K562 (cell line): ENCODE measurements around the gene ABHD14A. TPM values are rescaled to one million over a fixed set of nuclear protein-coding genes. Genes with fewer than 3 reads are reported as not detected.

Experiments used
- ATAC-seq: fragments of 200-7000 bp; cut with Tn5 transposase; 3 replicates; pipeline ENCODE4 v1.9.1; 2020; ENCODE audit warnings: moderate library complexity
- BruUV-seq: library from RNA; stranded (reverse); fragments of 400-500 nt; replicated peaks from 2 replicates; lab custom pipeline; 2021; lab: Mats Ljungman, UMichigan
- CTCF ChIA-PET: fragments of 300-600 bp; formaldehyde crosslinking; extraction: SDS; loops from one replicate; lab custom pipeline; 2021; ENCODE audit warnings: low intra/inter-chr PET ratio; lab: Yijun Ruan, JAX
- POLR2A ChIA-PET: fragments of 300-600, 350-650 bp; sonication (Branson Sonifier 250); formaldehyde crosslinking; extraction: SDS; loops from one replicate; lab custom pipeline; 2021; ENCODE audit warnings: antibody characterized with exemption, inconsistent platforms; lab: Yijun Ruan, JAX
- DNase-seq, 4 experiments: peaks; one replicate each; pipeline versions ENCODE4 v3.0.0 to v3.0.0-alpha.2; 2011 to 2018; ENCODE audit warnings: low spot score in 3 of 4, mixed read lengths in 3 of 4; ENCODE audit errors: extremely low read depth in 1 of 4
- FAIRE-seq: peaks from 2 replicates; lab custom pipeline; 2011; peaks lifted over from hg19 to GRCh38; lab: Jason Lieb, UNC
- H2AFZ ChIP-seq: 2 replicates; pipeline ENCODE4 v1.6.0; 2011; ENCODE audit warnings: low read depth, low read length, control low read depth, inconsistent platforms
- H3K27ac ChIP-seq: fragments of 200-600 bp; 3 replicates; pipeline ENCODE4 v1.8.0; 2011; ENCODE audit warnings: low read depth, mild to moderate bottlenecking, control low read depth, inconsistent platforms, low read length, moderate library complexity, mixed read lengths; ENCODE audit errors: extremely low read depth
- H3K27me3 ChIP-seq, 2 experiments: fragments of 300-600 bp in 1 of 2; 2 replicates in 1 of 2; 3 replicates in 1 of 2; pipeline versions ENCODE4 v1.6.0 to v1.8.0; 2011; ENCODE audit warnings: inconsistent platforms in 2 of 2, low read length in 2 of 2, mild to moderate bottlenecking in 1 of 2, mixed read lengths in 1 of 2, moderate library complexity in 1 of 2; ENCODE audit not compliant: control insufficient read depth in 2 of 2, insufficient read depth in 2 of 2
- H3K36me3 ChIP-seq: fragments of 300-600 bp; 3 replicates; pipeline ENCODE4 v1.8.0; 2011; ENCODE audit warnings: mild to moderate bottlenecking, low read length, inconsistent platforms; ENCODE audit not compliant: control insufficient read depth, insufficient read depth
- H3K4me1 ChIP-seq, 2 experiments: fragments of 200-600 bp in 1 of 2; replicated peaks in 1 of 2; 2 replicates in 1 of 2; 3 replicates in 1 of 2; pipeline versions ENCODE4 v1.5.1 to v1.8.0; 2011; ENCODE audit warnings: inconsistent platforms in 2 of 2, low read length in 2 of 2, mild to moderate bottlenecking in 1 of 2, mixed read lengths in 1 of 2, moderate library complexity in 1 of 2; ENCODE audit not compliant: control insufficient read depth in 2 of 2, insufficient read depth in 2 of 2
- H3K4me2 ChIP-seq: 2 replicates; pipeline ENCODE4 v1.6.1; 2011; ENCODE audit warnings: low read length, control low read depth, inconsistent platforms, mixed read lengths; ENCODE audit not compliant: insufficient read depth
- H3K4me3 ChIP-seq: fragments of 200-600 bp; sonication (generic), shearing (Covaris generic); 2 replicates; pipeline ENCODE4 v1.5.1; 2016; ENCODE audit warnings: control low read depth, inconsistent platforms
- H3K79me2 ChIP-seq: fragments of 200-600 bp; 3 replicates; pipeline ENCODE4 v1.8.0; 2011; ENCODE audit warnings: low read length, inconsistent platforms; ENCODE audit not compliant: control insufficient read depth, insufficient read depth
- H3K9ac ChIP-seq, 2 experiments: 2 replicates each; pipeline versions ENCODE4 v1.6.0 to v1.6.1; 2011; ENCODE audit warnings: low read depth in 2 of 2, low read length in 2 of 2, control low read depth in 1 of 2, inconsistent platforms in 1 of 2, mild to moderate bottlenecking in 1 of 2, mixed read lengths in 1 of 2; ENCODE audit not compliant: insufficient read depth in 1 of 2
- H3K9me1 ChIP-seq: one replicate; pipeline ENCODE4 v1.6.0; 2011; ENCODE audit warnings: inconsistent platforms, mild to moderate bottlenecking, low read length, moderate library complexity; ENCODE audit not compliant: control insufficient read depth, insufficient read depth
- H3K9me3 ChIP-seq: replicated peaks from 2 replicates; pipeline ENCODE4 v1.5.1; 2011; ENCODE audit warnings: low read depth, low read length, inconsistent platforms; ENCODE audit not compliant: control insufficient read depth, insufficient read depth
- H4K20me1 ChIP-seq: replicated peaks from 2 replicates; pipeline ENCODE4 v1.6.1; 2011; ENCODE audit warnings: low read length, inconsistent platforms, mixed read lengths; ENCODE audit not compliant: control insufficient read depth, insufficient read depth
- CBFA2T3 ChIP-seq: fragments of 450-650 bp; IDR thresholded peaks from 2 replicates; pipeline ENCODE4 v1.6.1; 2017
- CCAR2 ChIP-seq: fragments of 200-400 bp; formaldehyde crosslinking; IDR thresholded peaks from 2 replicates; pipeline ENCODE4 v1.6.1; 2017; ENCODE audit warnings: mild to moderate bottlenecking, low read depth, low read length
- CTBP1 ChIP-seq: fragments of 450-650 bp; IDR thresholded peaks from 2 replicates; pipeline ENCODE4 v1.6.1; 2016; ENCODE audit warnings: borderline replicate concordance
- MCM3 ChIP-seq: fragments of 450-650 bp; IDR thresholded peaks from 2 replicates; pipeline ENCODE4 v1.6.1; 2016
- MEIS2 ChIP-seq: fragments of 450-650 bp; IDR thresholded peaks from 2 replicates; pipeline ENCODE4 v1.6.1; 2014; ENCODE audit warnings: mild to moderate bottlenecking; ENCODE audit not compliant: partially characterized antibody
- RCOR1 ChIP-seq, 2 experiments: IDR thresholded peaks; 2 replicates each; pipeline ENCODE4 v1.6.1; 2012; ENCODE audit warnings: low read depth in 2 of 2, low read length in 2 of 2, borderline replicate concordance in 1 of 2, improper control_type of control experiment in 1 of 2
- U2AF2 ChIP-seq: fragments of 200-400 bp; formaldehyde crosslinking; optimal IDR thresholded peaks from 2 replicates; pipeline ENCODE3; 2017; ENCODE audit warnings: low read depth, mild to moderate bottlenecking, low read length
- WGBS: fragments of 100-300 bp; shearing (Covaris generic); methylation state at CpG from one replicate; pipeline ENCODE4 v1.1.6; 2016; ENCODE audit warnings: low coverage, mixed read lengths; ENCODE audit not compliant: insufficient coverage; ENCODE audit errors: missing lambda C conversion rate; 5-methylcytosine and 5-hydroxymethylcytosine counted together
- in situ Hi-C: fragments of 300-500 bp; cut with MboI; formaldehyde crosslinking; loops from 4 replicates; pipeline ENCODE4 v1.15.0; 2018; ENCODE audit warnings: inconsistent platforms, mixed read lengths
- intact Hi-C: fragments of 100-400 bp; cut with micrococcal nuclease; formaldehyde crosslinking; loops from 2 replicates; pipeline ENCODE4 v1.14.2; 2022
- polyA plus RNA-seq, 8 experiments: library from polyadenylated mRNA; depleted of rRNA in 4 of 8; stranded (reverse) in 5 of 8; unstranded in 3 of 8; fragments of >200 nt; fragmentation: Nextera tagmentation in 2 of 8; fragmentation: Illumina TruSeq in 1 of 8; extraction: Ambion mirVana in 2 of 8; extraction: Trizol in 1 of 8; gene quantifications; 2 replicates each; pipeline versions ENCODE4 v1.2.1 to v1.2.3, GENCODE V29; 2011 to 2014; ENCODE audit warnings: inconsistent platforms in 1 of 8, missing spikeins in 1 of 8
- total RNA-seq, 7 experiments: library from RNA; depleted of rRNA in 6 of 7; stranded (reverse); fragments of >200 nt in 6 of 7; fragmentation: Illumina TruSeq in 2 of 7; extraction: Trizol in 2 of 7; gene quantifications; 2 replicates each; pipeline versions ENCODE4 v1.2.1 to v1.2.3, GENCODE V29; 2011 to 2021; ENCODE audit warnings: low replicate concordance in 1 of 7
- TF ChIP-seq, protein P1 (sequence below): fragments of 450-650 bp; formaldehyde crosslinking; IDR thresholded peaks from 2 replicates; pipeline ENCODE4 v1.4.0; 2020; ENCODE audit warnings: mild to moderate bottlenecking, moderate library complexity
- TF ChIP-seq, protein P2 (sequence below): fragments of 450-650 bp; IDR thresholded peaks from 2 replicates; pipeline ENCODE4 v1.6.1; 2016
- TF ChIP-seq, protein P3 (sequence below): fragments of 150-350 bp; conservative IDR thresholded peaks from 2 replicates; pipeline ENCODE4 v1.6.1; 2014; ENCODE audit warnings: low read length

The ABHD14A gene
- total and polyA plus RNA-seq, 9 of the 15 experiments (the other 6 are each of a cell fraction or from before 2014, with no cell fraction given): 0.90 to 10.5 (median 8.3) TPM

- WGBS: 18% methylated on average over 7 of the region's 8 CpGs
- intact Hi-C loops: no loop called here
- ChIA-PET CTCF (no interaction called here), POLR2A (interaction anchor here (1.7 kb wide), 1 partner anchor 10 kb away, joined by 5 read pairs; the partner anchor contains the start of gene RPL29)
- Histone ChIP-seq H3K36me3 (no peaks in the 10 kb centered on the region), H3K9me3 (no peaks in the 10 kb centered on the region), H3K9ac (peak overlapping the region in 1 of 2 experiments; percentile 69; a peak in 2 of 4 replicates), H3K27me3 (no peaks in the 10 kb centered on the region), H3K4me1 (peaks cover 17 to 35% of the 10 kb centered on the region in 2 experiments; a peak in 4 of 5 replicates), H3K9me1 (no peaks in the 10 kb centered on the region), H3K27ac (no peak overlapping the region), H2AFZ (peak overlapping the region; percentile 65; the same call in 1 of the 2 replicates), H4K20me1 (no peaks in the 10 kb centered on the region), H3K79me2 (no peaks in the 10 kb centered on the region), H3K4me3 (no peak overlapping the region), H3K4me2 (peak overlapping the region; percentile 32; the same call in 1 of the 2 replicates)
- no TSS peak for BruUV-seq
- ATAC-seq (no peak), FAIRE-seq (no peak), DNase-seq (peak in 1 of 4 experiments; percentile 32)
- in situ Hi-C loops: loop anchor here (25.0 kb wide), 1 partner anchor 381 kb away; no protein-coding TSS in a partner anchor
- no peak for TF ChIP-seq CBFA2T3
- TF ChIP-seq, protein P1, sequence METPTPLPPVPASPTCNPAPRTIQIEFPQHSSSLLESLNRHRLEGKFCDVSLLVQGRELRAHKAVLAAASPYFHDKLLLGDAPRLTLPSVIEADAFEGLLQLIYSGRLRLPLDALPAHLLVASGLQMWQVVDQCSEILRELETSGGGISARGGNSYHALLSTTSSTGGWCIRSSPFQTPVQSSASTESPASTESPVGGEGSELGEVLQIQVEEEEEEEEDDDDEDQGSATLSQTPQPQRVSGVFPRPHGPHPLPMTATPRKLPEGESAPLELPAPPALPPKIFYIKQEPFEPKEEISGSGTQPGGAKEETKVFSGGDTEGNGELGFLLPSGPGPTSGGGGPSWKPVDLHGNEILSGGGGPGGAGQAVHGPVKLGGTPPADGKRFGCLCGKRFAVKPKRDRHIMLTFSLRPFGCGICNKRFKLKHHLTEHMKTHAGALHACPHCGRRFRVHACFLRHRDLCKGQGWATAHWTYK (CRISPR knock-in tag): 0 out of 2 replicates have a peak, but pooled peaks have one; percentile 26
- TF ChIP-seq RCOR1 (IDR thresholded peaks at IDR 0.05; ENCODE audit: borderline replicate concordance in 1 of 2, low read depth in 2 of 2, low read length in 2 of 2): 0 out of 4 replicates have a peak, but pooled peaks of 1 of the 2 experiments have one; percentile 13
- TF ChIP-seq CTBP1: peak; percentile 27; the same call in 1 of the 2 replicates
- TF ChIP-seq MEIS2: peak; percentile 12
- TF ChIP-seq, protein P2, sequence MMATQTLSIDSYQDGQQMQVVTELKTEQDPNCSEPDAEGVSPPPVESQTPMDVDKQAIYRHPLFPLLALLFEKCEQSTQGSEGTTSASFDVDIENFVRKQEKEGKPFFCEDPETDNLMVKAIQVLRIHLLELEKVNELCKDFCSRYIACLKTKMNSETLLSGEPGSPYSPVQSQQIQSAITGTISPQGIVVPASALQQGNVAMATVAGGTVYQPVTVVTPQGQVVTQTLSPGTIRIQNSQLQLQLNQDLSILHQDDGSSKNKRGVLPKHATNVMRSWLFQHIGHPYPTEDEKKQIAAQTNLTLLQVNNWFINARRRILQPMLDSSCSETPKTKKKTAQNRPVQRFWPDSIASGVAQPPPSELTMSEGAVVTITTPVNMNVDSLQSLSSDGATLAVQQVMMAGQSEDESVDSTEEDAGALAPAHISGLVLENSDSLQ: peak; percentile 83
- TF ChIP-seq U2AF2: no peak
- no peak for TF ChIP-seq CCAR2
- no peak for TF ChIP-seq MCM3
- TF ChIP-seq, protein P3, sequence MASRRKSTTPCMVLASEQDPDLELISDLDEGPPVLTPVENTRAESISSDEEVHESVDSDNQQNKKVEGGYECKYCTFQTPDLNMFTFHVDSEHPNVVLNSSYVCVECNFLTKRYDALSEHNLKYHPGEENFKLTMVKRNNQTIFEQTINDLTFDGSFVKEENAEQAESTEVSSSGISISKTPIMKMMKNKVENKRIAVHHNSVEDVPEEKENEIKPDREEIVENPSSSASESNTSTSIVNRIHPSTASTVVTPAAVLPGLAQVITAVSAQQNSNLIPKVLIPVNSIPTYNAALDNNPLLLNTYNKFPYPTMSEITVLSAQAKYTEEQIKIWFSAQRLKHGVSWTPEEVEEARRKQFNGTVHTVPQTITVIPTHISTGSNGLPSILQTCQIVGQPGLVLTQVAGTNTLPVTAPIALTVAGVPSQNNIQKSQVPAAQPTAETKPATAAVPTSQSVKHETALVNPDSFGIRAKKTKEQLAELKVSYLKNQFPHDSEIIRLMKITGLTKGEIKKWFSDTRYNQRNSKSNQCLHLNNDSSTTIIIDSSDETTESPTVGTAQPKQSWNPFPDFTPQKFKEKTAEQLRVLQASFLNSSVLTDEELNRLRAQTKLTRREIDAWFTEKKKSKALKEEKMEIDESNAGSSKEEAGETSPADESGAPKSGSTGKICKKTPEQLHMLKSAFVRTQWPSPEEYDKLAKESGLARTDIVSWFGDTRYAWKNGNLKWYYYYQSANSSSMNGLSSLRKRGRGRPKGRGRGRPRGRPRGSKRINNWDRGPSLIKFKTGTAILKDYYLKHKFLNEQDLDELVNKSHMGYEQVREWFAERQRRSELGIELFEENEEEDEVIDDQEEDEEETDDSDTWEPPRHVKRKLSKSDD: no peak
Measured at GRCh38 chr3:52006017-52006819, 31.4 kb downstream of the ABHD14A start.
